Heart left ventricle (tissue), 13 donors: ENCODE measurements around the gene MYB.

ENCODE experiments used
- CTCF ChIP-seq, 12 donors: fragments of 200-600 bp; sonication (generic) in 4 of 12; IDR thresholded peaks; one replicate each; pipeline versions ENCODE4 v1.5.0 to v1.8.0; 2018 to 2022; ENCODE audit warnings: antibody characterized with exemption in 12 of 12, mild to moderate bottlenecking in 5 of 12
- POLR2A ChIP-seq, 2 donors: fragments of 450-650 bp; IDR thresholded peaks; one replicate each; pipeline ENCODE4 v1.6.1; 2017; ENCODE audit warnings: antibody characterized with exemption in 2 of 2, mild to moderate bottlenecking in 2 of 2, moderate library complexity in 2 of 2
- donor health status: ischemic (EF 13 %, LVEDD 7.1; RV severe dilation, severe dysfunction).
- donor health status: DM: no; HTN: yes; CAD: no.
- donor health status: DM: no; HTN: no; CAD: no.
- donor health status: ischemic (EF 25% LVEDD 6.9; RV normal size, moderate dysfunction).
- donor health status: ischemic (EF 25% LVEDD 5.7; RV mildly dilated, moderate dysfunction).
- donor health status: ischemic (EF 35%, LVEDD 5.7; RV mildly dilated, moderate dysfunction).
- donor health status: nonischemic (EF 11% LVEDD 7.7; RV severe dilation, severe dysfunction).
- donor health status: DM: yes; HTN: yes; CAD: no.
- donor health status: PGD.
- donor health status: ischemic (EF 29% LVEDD 5.4; RV normal size, mild dysfunction).
- donor health status: nonischemic (EF 23%, LVEDD 6.1; RV moderate dilation, normal function).

- TF ChIP-seq CTCF (IDR thresholded peaks at IDR 0.05) (no peak), POLR2A (IDR thresholded peaks at IDR 0.05) (no peak)
These were observed 63.0 kb downstream of the MYB start for GRCh38 chr6:135243871-135244796.
